Measurements from ENCODE around the gene SIAH2. TPM values are rescaled to one million over a fixed set of nuclear protein-coding genes. Genes with fewer than 3 reads are reported as not detected.

SIAH2 gene
- total RNA-seq, 2 experiments from 2014 or later, result 30.9 to 40.8 TPM

- no peak for DNase-seq
- CTCF ChIA-PET, result interaction anchor here (0.6 to 5.5 kb wide), 5 partner anchors 11 to 76 kb away, joined by 3 to 61 read pairs (median 5); no protein-coding TSS in a partner anchor
- H3K27ac Mint-ChIP-seq, result no peak overlapping the region
- no peaks in the 10 kb centered on the region for H3K27me3 Mint-ChIP-seq
- H3K36me3 Mint-ChIP-seq (ENCODE audit: low read depth), result peaks cover 8% of the 10 kb centered on the region
- H3K4me3 Mint-ChIP-seq, result no peak overlapping the region
- POLR2A ChIA-PET, result no interaction called here
- peaks cover 28% of the 10 kb centered on the region for H3K4me1 Mint-ChIP-seq
- H3K9me3 Mint-ChIP-seq, result no peaks in the 10 kb centered on the region
Measured at GRCh38 chr3:150765949-150766720, 3.2 kb upstream of the SIAH2 start.

GRCh38 chr3:150764967-150765366 is 2.0 kb upstream of the SIAH2 start:
- H3K27me3 Mint-ChIP-seq, result no peaks in the 10 kb centered on the region
- ChIA-PET POLR2A (no interaction called here), CTCF (interaction anchor here (0.9 to 5.5 kb wide), 5 partner anchors 9 to 1109 kb away, joined by 3 to 61 read pairs (median 3); no protein-coding TSS in a partner anchor)
- peak overlapping the region; percentile 100 for H3K27ac Mint-ChIP-seq
- DNase-seq, result no peak
- H3K36me3 Mint-ChIP-seq (ENCODE audit: low read depth), result peaks cover 15% of the 10 kb centered on the region
- H3K9me3 Mint-ChIP-seq, result no peaks in the 10 kb centered on the region
- peaks cover 33% of the 10 kb centered on the region for H3K4me1 Mint-ChIP-seq
- peak overlapping the region; percentile 92 for H3K4me3 Mint-ChIP-seq

GRCh38 chr3:150764566-150764965 is 1.6 kb upstream of the SIAH2 start:
- H3K27me3 Mint-ChIP-seq, result no peaks in the 10 kb centered on the region
- H3K36me3 Mint-ChIP-seq (ENCODE audit: low read depth), result peaks cover 19% of the 10 kb centered on the region
- H3K4me1 Mint-ChIP-seq, result peaks cover 37% of the 10 kb centered on the region
- ChIA-PET CTCF (interaction anchor here (0.5 to 5.5 kb wide), 8 partner anchors 12 to 1108 kb away, joined by 3 to 61 read pairs (median 3); partner anchors contain the start of gene SERP1), POLR2A (no interaction called here)
- no peak for DNase-seq
- no peaks in the 10 kb centered on the region for H3K9me3 Mint-ChIP-seq
- peak overlapping the region; percentile 92 for H3K4me3 Mint-ChIP-seq
- H3K27ac Mint-ChIP-seq, result peak overlapping the region; percentile 100

GRCh38 chr3:150763841-150764483 is 993 bp upstream of the SIAH2 start:
- peak; percentile 51 for DNase-seq
- Mint-ChIP-seq H3K27ac (peak overlapping the region; percentile 100), H3K9me3 (no peaks in the 10 kb centered on the region), H3K4me3 (peak overlapping the region; percentile 92), H3K36me3 (ENCODE audit: low read depth) (peaks cover 25% of the 10 kb centered on the region), H3K4me1 (peaks cover 43% of the 10 kb centered on the region), H3K27me3 (no peaks in the 10 kb centered on the region)
- POLR2A ChIA-PET, result interaction anchor here (0.5 to 1.6 kb wide), 3 partner anchors 11 to 60 kb away, joined by 3 to 5 read pairs (median 3); partner anchors contain the start of gene ERICH6
- CTCF ChIA-PET, result interaction anchor here (0.5 to 5.5 kb wide), 16 partner anchors 13 to 516 kb away, joined by 3 to 61 read pairs (median 3); partner anchors contain the start of genes ERICH6, SERP1 and TSC22D2

GRCh38 chr3:150762662-150763121 is 277 bp downstream of the SIAH2 start:
- Mint-ChIP-seq H3K9me3 (no peaks in the 10 kb centered on the region), H3K36me3 (ENCODE audit: low read depth) (peaks cover 33% of the 10 kb centered on the region), H3K4me1 (peaks cover 51% of the 10 kb centered on the region), H3K27me3 (no peaks in the 10 kb centered on the region), H3K4me3 (peak overlapping the region; percentile 93), H3K27ac (peak overlapping the region; percentile 100)
- CTCF ChIA-PET, result interaction anchor here (0.6 to 5.5 kb wide), 13 partner anchors 13 to 517 kb away, joined by 3 to 61 read pairs (median 4); partner anchors contain the start of genes ERICH6, SELENOT and TSC22D2
- DNase-seq, result peak; percentile 25
- POLR2A ChIA-PET, result interaction anchor here (0.8 to 1.6 kb wide), 4 partner anchors 9 to 59 kb away, joined by 3 to 5 read pairs (median 3); partner anchors contain the start of gene ERICH6

- Mint-ChIP-seq H3K36me3 (ENCODE audit: low read depth) (peaks cover 39% of the 10 kb centered on the region), H3K4me3 (peak overlapping the region; percentile 93), H3K27ac (peak overlapping the region; percentile 99), H3K27me3 (no peaks in the 10 kb centered on the region), H3K9me3 (no peaks in the 10 kb centered on the region), H3K4me1 (peaks cover 57% of the 10 kb centered on the region)
- ChIA-PET CTCF (interaction anchor here (0.6 to 5.5 kb wide), 10 partner anchors 12 to 159 kb away, joined by 3 to 61 read pairs (median 3); partner anchors contain the start of genes ERICH6 and SELENOT), POLR2A (interaction anchor here (0.6 to 1.6 kb wide), 4 partner anchors 9 to 1536 kb away, joined by 3 to 4 read pairs (median 3); partner anchors contain the start of gene ERICH6)
- DNase-seq, result peak; percentile 36
Measured at GRCh38 chr3:150761831-150762661, 923 bp downstream of the SIAH2 start.

GRCh38 chr3:150760431-150761200 is 2.4 kb downstream of the SIAH2 start:
- peak overlapping the region; percentile 93 for H3K4me3 Mint-ChIP-seq
- CTCF ChIA-PET, result interaction anchor here (0.6 to 5.5 kb wide), 6 partner anchors 11 to 237 kb away, joined by 3 to 61 read pairs (median 6); no protein-coding TSS in a partner anchor
- POLR2A ChIA-PET, result no interaction called here
- peak overlapping the region; percentile 99 for H3K27ac Mint-ChIP-seq
- H3K27me3 Mint-ChIP-seq, result no peaks in the 10 kb centered on the region
- H3K4me1 Mint-ChIP-seq, result peaks cover 60% of the 10 kb centered on the region
- peaks cover 53% of the 10 kb centered on the region for H3K36me3 Mint-ChIP-seq (ENCODE audit: low read depth)
- DNase-seq, result peak; percentile 36
- H3K9me3 Mint-ChIP-seq, result no peaks in the 10 kb centered on the region

- H3K4me3 Mint-ChIP-seq, result peak overlapping the region; percentile 93
- H3K4me1 Mint-ChIP-seq, result peaks cover 55% of the 10 kb centered on the region
- ChIA-PET CTCF (interaction anchor here (0.6 to 2.5 kb wide), 6 partner anchors 10 to 236 kb away, joined by 3 to 8 read pairs (median 4); no protein-coding TSS in a partner anchor), POLR2A (no interaction called here)
- no peaks in the 10 kb centered on the region for H3K9me3 Mint-ChIP-seq
- peak overlapping the region; percentile 99 for H3K27ac Mint-ChIP-seq
- no peaks in the 10 kb centered on the region for H3K27me3 Mint-ChIP-seq
- DNase-seq, result no peak
- H3K36me3 Mint-ChIP-seq (ENCODE audit: low read depth), result peaks cover 55% of the 10 kb centered on the region
Measured at GRCh38 chr3:150759947-150760346, 3.0 kb downstream of the SIAH2 start.

GRCh38 chr3:150759319-150759718 is 3.6 kb downstream of the SIAH2 start:
- H3K27me3 Mint-ChIP-seq, result no peaks in the 10 kb centered on the region
- H3K9me3 Mint-ChIP-seq, result peaks cover 2% of the 10 kb centered on the region
- peaks cover 61% of the 10 kb centered on the region for H3K36me3 Mint-ChIP-seq (ENCODE audit: low read depth)
- ChIA-PET POLR2A (interaction anchor here (0.7 kb wide), 1 partner anchor 228 kb away, joined by 6 read pairs; no protein-coding TSS in a partner anchor), CTCF (interaction anchor here (0.6 to 2.0 kb wide), 5 partner anchors 14 to 28 kb away, joined by 3 to 5 read pairs (median 3); no protein-coding TSS in a partner anchor)
- no peak for DNase-seq
- H3K4me3 Mint-ChIP-seq, result peak overlapping the region; percentile 93
- H3K4me1 Mint-ChIP-seq, result peaks cover 54% of the 10 kb centered on the region
- peak overlapping the region; percentile 99 for H3K27ac Mint-ChIP-seq

- DNase-seq, result no peak
- Mint-ChIP-seq H3K36me3 (ENCODE audit: low read depth) (peaks cover 71% of the 10 kb centered on the region), H3K9me3 (peaks cover 7% of the 10 kb centered on the region), H3K27ac (peak overlapping the region; percentile 42), H3K4me3 (no peak overlapping the region), H3K4me1 (peaks cover 62% of the 10 kb centered on the region), H3K27me3 (no peaks in the 10 kb centered on the region)
- POLR2A ChIA-PET, result no interaction called here
- CTCF ChIA-PET, result no interaction called here
Measured at GRCh38 chr3:150757768-150758167, 5.2 kb downstream of the SIAH2 start.

GRCh38 chr3:150757364-150757763 is 5.6 kb downstream of the SIAH2 start:
- peaks cover 74% of the 10 kb centered on the region for H3K36me3 Mint-ChIP-seq (ENCODE audit: low read depth)
- no peak overlapping the region for H3K4me3 Mint-ChIP-seq
- H3K27me3 Mint-ChIP-seq, result no peaks in the 10 kb centered on the region
- H3K27ac Mint-ChIP-seq, result peak overlapping the region; percentile 42
- no peak for DNase-seq
- CTCF ChIA-PET, result no interaction called here
- POLR2A ChIA-PET, result no interaction called here
- H3K4me1 Mint-ChIP-seq, result peaks cover 65% of the 10 kb centered on the region
- peaks cover 7% of the 10 kb centered on the region for H3K9me3 Mint-ChIP-seq
